Ovary (tissue), 9 donors: ENCODE results near the gene IGFLR1. TPM values are rescaled to one million over a fixed set of nuclear protein-coding genes. Genes with fewer than 3 reads are reported as not detected.

Experiments
- DNase-seq, 5 donors: peaks; one replicate each; pipeline ENCODE4 v3.0.0-alpha.2; 2019 to 2020
- H3K27ac ChIP-seq, 2 donors: fragments of 200-600 bp; one replicate each; pipeline versions ENCODE4 v1.5.1 to v1.8.0; 2019 to 2022
- H3K27me3 ChIP-seq: fragments of 200-600 bp; one replicate; pipeline ENCODE4 v1.8.0; 2022
- H3K36me3 ChIP-seq: fragments of 200-600 bp; sonication (generic); one replicate; pipeline ENCODE4 v1.5.1; 2019
- H3K4me1 ChIP-seq: one replicate; pipeline ENCODE4 v1.8.1; 2013; ENCODE audit warnings: mild to moderate bottlenecking, moderate library complexity; ENCODE audit not compliant: insufficient read depth
- H3K4me3 ChIP-seq: fragments of 200-600 bp; sonication (generic); one replicate; pipeline ENCODE4 v1.5.1; 2017
- H3K9me3 ChIP-seq, 2 donors: fragments of 200-600 bp in 1 of 2; sonication (generic) in 1 of 2; one replicate each; pipeline versions ENCODE4 v1.5.1 to v1.8.1; 2013 to 2019; ENCODE audit warnings: mild to moderate bottlenecking in 1 of 2, moderate library complexity in 1 of 2
- CTCF ChIP-seq, 3 donors: fragments of 450-650 bp in 2 of 3; fragments of 200-600 bp in 1 of 3; IDR thresholded peaks; one replicate each; pipeline versions ENCODE4 v1.5.1 to v1.8.0; 2016 to 2022; ENCODE audit warnings: antibody characterized with exemption in 3 of 3, mild to moderate bottlenecking in 1 of 3
- EP300 ChIP-seq: sonication (generic); formaldehyde crosslinking; IDR thresholded peaks from one replicate; pipeline ENCODE4 v1.6.1; 2017; ENCODE audit warnings: antibody characterized with exemption
- POLR2A ChIP-seq: fragments of 450-650 bp; IDR thresholded peaks from one replicate; pipeline ENCODE4 v1.6.1; 2017; ENCODE audit warnings: antibody characterized with exemption, mild to moderate bottlenecking, moderate library complexity
- WGBS, 3 donors: extraction: QIAGEN DNeasy Blood & Tissue Kit in 1 of 3; methylation state at CpG; one replicate each; pipeline versions ENCODE4 v1.1.5 to v1.1.7; 2013 to 2017; 5-methylcytosine and 5-hydroxymethylcytosine counted together
- intact Hi-C, 4 donors: fragments of 100-400 bp; cut with DNase I; formaldehyde crosslinking; loops; one replicate each; pipeline versions ENCODE4 v1.11.0 to v1.15.1; 2022 to 2023
- polyA plus RNA-seq, 2 donors: library from polyadenylated mRNA; stranded (reverse); fragments of 200-250 nt in 1 of 2; fragments of 350-450 nt in 1 of 2; fragmentation: Illumina TruSeq in 1 of 2; extraction: RNeasy Lipid Tissue Mini Kit (QIAGEN cat#74804) in 1 of 2; gene quantifications; one replicate each; pipeline ENCODE4 v1.2.3, GENCODE V29; 2013 to 2014
- total RNA-seq, 7 donors: library from RNA; depleted of rRNA in 2 of 7; stranded (reverse); fragments of >200 nt in 2 of 7; fragmentation: NEBNext Ultra II Directional in 3 of 7; extraction: Animal tissue kit (Norgen Biotek cat#: 25700) in 3 of 7; gene quantifications; one replicate each; pipeline versions ENCODE4 v1.1.0 to v1.2.4, GENCODE V29; 2016 to 2023
- donor health status: DM: no; HTN: no; CAD: no; lungs with moderate emphysema.
- donor health status: DM: no; HTN: no; CAD: no.
- donor health status: Bipolar disorder and iron deficiency.
- donor health status: DM: yes; HTN: yes; CAD: no.
- donor health status: DM: no; HTN: no; CAD: no.
- donor health status: DM: yes; HTN: yes; CAD: no.

The IGFLR1 gene
- total and polyA plus RNA-seq, 9 donors, result 0.93 to 12.8 (median 7.6) TPM

DNA sequence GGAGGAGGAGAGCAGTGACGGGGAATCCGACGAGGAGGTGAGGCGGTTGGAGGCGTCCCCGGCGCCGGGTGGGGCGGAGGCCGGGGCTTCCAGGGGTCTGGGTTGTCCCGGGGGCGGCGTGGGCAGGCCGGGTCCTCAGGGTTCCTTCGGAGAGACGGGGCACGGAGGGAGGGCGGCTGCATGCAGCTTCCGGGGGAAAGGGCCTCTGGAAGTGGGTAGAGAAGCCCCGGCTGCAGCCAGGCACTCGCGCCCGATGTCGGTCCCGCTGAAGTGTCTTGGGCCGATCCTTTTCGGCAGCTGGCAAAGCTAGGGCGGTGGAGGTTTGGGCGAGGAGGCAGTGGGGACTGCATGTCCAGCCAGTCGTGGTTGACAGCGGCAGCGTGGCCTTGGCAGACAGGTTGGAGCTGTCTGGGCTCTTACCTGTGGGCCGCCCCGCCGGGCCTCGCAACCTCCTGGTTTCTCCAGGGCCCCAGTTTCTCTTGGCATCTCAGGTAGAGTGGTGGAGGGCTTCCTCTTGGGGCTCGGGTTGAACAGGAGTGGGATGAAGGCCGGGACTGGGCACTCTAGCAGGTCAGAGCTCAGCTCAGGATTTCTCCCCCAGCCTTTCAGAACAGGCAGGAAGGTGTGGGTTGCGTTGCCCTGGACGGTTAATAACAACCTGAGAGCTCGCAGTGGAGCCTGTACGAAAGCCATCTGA lies 23.8 kb downstream of the IGFLR1 start:
- Histone ChIP-seq H3K4me1 (peaks cover 10% of the 10 kb centered on the region), H3K36me3 (no peaks in the 10 kb centered on the region), H3K9me3 (no peaks in the 10 kb centered on the region), H3K4me3 (peak overlapping the region; percentile 84), H3K27ac (peak overlapping the region; percentile 68 to 85), H3K27me3 (no peaks in the 10 kb centered on the region)
- DNase-seq, result peak in 4 of 5 donors; percentile 49 to 73 (median 70)
- no peak for TF ChIP-seq POLR2A
- TF ChIP-seq EP300, result no peak
- no peak for TF ChIP-seq CTCF (IDR thresholded peaks at IDR 0.05)
- WGBS, 3 donors, result 0 to 1% (median 1%) methylated on average over 27 to 42 of the region's 42 CpGs
- intact Hi-C loops, result loop anchor here in 3 of 4 donors (5.0 to 10.0 kb wide), 2 partner anchors 96 to 171 kb away; partner anchors contain the start of genes TMEM147 (in 2 of the 3) and PRODH2 (in 1 of the 3)

DNA sequence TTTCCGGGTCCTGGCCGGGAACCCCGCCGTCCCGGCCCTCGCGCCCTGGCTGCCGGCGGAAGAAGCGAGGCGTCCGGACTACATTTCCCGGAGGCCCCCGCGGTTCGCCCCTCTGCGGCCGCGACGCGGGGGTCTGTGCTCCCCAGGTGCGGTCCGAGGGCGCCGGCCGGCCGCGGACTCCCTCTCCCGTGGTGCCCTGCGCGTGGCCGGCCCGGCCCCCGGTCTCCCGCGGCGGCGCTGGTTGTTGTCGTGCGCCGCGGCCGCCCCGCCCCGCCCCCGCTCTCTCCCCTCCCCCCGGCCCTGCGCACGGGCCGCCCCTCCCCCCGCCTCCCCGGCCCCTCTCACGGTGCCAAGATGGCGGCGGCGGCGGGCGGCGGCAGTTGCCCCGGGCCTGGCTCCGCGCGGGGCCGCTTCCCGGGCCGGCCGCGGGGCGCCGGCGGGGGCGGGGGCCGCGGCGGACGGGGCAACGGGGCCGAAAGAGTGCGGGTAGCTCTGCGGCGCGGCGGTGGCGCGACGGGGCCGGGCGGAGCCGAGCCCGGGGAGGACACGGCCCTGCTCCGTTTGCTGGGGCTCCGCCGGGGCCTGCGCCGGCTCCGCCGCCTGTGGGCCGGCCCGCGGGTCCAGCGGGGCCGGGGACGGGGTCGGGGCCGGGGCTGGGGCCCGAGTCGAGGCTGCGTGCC lies 24.4 kb downstream of the IGFLR1 start, which contains the start of gene KMT2B:
Gene KMT2B, plus strand, starts transcription at position 339 of the 680 bp plus-strand sequence. Its CDS starts 16 bp downstream, at position 355.
- peak in 4 of 5 donors; percentile 94 to 96 (median 96) for DNase-seq
- Histone ChIP-seq H3K4me1 (peaks cover 10% of the 10 kb centered on the region), H3K27ac (peak within 1 kb of the TSS; percentile 85 to 96), H3K36me3 (no peaks in the 10 kb centered on the region), H3K27me3 (no peaks in the 10 kb centered on the region), H3K9me3 (no peaks in the 10 kb centered on the region), H3K4me3 (peak within 1 kb of the TSS; percentile 84)
- intact Hi-C loops, result loop anchor here (2.0 to 10.0 kb wide), 4 partner anchors 23 to 171 kb away; partner anchors contain the start of genes TMEM147 (in 2 of the 4), HSPB6 (in 1 of the 4) and PRODH2 (in 1 of the 4)
- 1 to 2% (median 1%) methylated on average over 26 to 99 of the region's 109 CpGs for WGBS, 3 donors
- TF ChIP-seq CTCF (IDR thresholded peaks at IDR 0.05) (no peak), EP300 (no peak), POLR2A (no peak)

DNA sequence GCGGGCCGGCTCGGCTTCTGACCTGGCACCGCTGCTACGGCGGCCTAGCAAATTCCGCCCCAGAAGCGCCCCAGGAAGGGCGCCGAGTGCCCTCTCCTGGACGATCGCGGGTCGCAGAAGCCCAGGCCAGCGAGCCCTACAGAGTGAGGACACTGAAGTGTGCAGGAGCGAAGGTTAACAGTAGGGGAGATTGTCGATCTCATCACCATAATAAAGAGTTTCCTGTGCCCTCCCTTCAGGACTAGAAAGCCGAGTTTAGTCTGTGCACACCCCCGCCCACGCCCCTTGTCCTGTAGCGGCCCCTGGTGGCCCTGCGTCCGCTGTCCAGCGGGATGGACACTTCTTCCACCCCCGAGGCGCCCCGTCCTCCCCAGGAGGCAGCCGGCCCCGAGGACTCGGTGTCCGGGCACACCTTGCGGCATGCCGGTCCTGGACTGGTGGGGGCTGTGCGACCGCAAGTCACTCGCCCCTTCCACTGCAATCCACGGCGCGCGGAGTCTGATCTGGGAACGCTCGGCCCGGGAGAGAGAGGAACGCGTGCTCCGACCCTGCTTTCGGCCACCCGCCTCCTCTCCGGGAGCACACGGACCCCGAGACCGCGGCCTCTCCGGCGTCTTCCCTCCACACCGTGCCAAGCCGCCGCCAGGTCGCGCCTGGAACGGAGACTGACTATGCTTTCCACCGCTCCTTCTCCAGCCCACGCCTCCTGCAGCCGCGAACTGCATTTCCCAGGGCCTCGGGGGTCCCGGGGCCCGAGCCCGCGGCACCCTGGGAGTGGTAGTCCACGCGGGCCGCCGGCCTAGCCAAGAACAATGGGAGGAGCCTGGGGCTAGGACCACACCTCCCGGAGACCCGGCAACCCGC lies 25.2 kb downstream of the IGFLR1 start:
- Histone ChIP-seq H3K36me3 (no peaks in the 10 kb centered on the region), H3K4me3 (peak overlapping the region; percentile 84), H3K27me3 (no peaks in the 10 kb centered on the region), H3K27ac (peak overlapping the region; percentile 85 to 96), H3K9me3 (no peaks in the 10 kb centered on the region), H3K4me1 (peaks cover 10% of the 10 kb centered on the region)
- WGBS, 3 donors, result 0 to 1% (median 0%) methylated on average over 73 to 77 of the region's 77 CpGs
- TF ChIP-seq EP300 (no peak), POLR2A (no peak), CTCF (IDR thresholded peaks at IDR 0.05) (peak; percentile 77 to 93 (median 86))
- peak; percentile 79 to 95 (median 88) for DNase-seq
- intact Hi-C loops, result loop anchor here (2.0 to 10.0 kb wide), 4 partner anchors 22 to 170 kb away; partner anchors contain the start of genes TMEM147 (in 2 of the 4), HSPB6 (in 1 of the 4) and PRODH2 (in 1 of the 4)
